Progenitor cell of endocrine pancreas (in vitro differentiated cells): ENCODE data around the gene THRB. TPM values are rescaled to one million over a fixed set of nuclear protein-coding genes. Genes with fewer than 3 reads are reported as not detected.

Experiments used
- DNase-seq: peaks from one replicate; pipeline ENCODE4 v3.0.0; 2021; ENCODE audit warnings: low spot score; ENCODE audit not compliant: unreplicated experiment
- H3K27ac Mint-ChIP-seq: 2 replicates; pipeline ENCODE4 v1.8.0; 2021; ENCODE audit warnings: mild to moderate bottlenecking, moderate library complexity, mixed read lengths
- H3K27me3 Mint-ChIP-seq: 2 replicates; pipeline ENCODE4 v1.8.0; 2021; ENCODE audit warnings: mixed read lengths
- H3K36me3 Mint-ChIP-seq: 2 replicates; pipeline ENCODE4 v1.8.0; 2022; ENCODE audit warnings: mixed read lengths; ENCODE audit not compliant: insufficient read depth
- H3K4me1 Mint-ChIP-seq: 2 replicates; pipeline ENCODE4 v1.8.0; 2021; ENCODE audit warnings: low read depth, mixed read lengths
- H3K4me3 Mint-ChIP-seq: 2 replicates; pipeline ENCODE4 v1.8.0; 2021; ENCODE audit warnings: low read depth, mild to moderate bottlenecking, moderate library complexity, mixed read lengths
- H3K9me3 Mint-ChIP-seq: 2 replicates; pipeline ENCODE4 v1.8.0; 2021; ENCODE audit warnings: low read depth, mixed read lengths
- total RNA-seq: library from RNA; stranded (reverse); gene quantifications from 2 replicates; pipeline ENCODE4 v1.2.1, GENCODE V29; 2021
- TF ChIP-seq, protein P1 (sequence below): fragments of 200-600 bp; sonication (generic); IDR thresholded peaks from one replicate; pipeline ENCODE4 v1.5.0; 2021; ENCODE audit warnings: antibody characterized with exemption, mild to moderate bottlenecking; ENCODE audit not compliant: unreplicated experiment

Gene THRB
- total RNA-seq, 1 donor from 2014 or later, result 19.7 TPM

DNA sequence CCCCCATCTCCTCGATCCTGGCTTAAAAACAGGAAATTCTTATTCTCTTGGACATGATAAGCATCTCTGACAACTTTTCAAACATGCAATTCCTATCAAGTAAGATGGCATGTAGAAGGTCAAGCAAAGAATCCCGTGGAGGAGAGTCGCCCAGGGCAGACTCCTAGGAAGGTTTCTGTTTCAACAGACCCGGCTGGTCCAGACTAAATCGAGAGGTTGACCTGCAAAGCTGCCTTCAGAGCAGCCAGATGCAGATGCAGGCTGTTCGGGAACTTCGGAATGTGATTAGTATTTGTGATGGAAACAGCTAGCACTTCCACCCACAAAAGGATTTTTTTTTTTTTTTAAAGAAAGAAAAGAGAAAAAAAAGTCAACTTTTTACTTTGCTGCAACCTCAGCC is 332.8 kb downstream of the THRB start:
- no peak for DNase-seq
- TF ChIP-seq, protein P1, sequence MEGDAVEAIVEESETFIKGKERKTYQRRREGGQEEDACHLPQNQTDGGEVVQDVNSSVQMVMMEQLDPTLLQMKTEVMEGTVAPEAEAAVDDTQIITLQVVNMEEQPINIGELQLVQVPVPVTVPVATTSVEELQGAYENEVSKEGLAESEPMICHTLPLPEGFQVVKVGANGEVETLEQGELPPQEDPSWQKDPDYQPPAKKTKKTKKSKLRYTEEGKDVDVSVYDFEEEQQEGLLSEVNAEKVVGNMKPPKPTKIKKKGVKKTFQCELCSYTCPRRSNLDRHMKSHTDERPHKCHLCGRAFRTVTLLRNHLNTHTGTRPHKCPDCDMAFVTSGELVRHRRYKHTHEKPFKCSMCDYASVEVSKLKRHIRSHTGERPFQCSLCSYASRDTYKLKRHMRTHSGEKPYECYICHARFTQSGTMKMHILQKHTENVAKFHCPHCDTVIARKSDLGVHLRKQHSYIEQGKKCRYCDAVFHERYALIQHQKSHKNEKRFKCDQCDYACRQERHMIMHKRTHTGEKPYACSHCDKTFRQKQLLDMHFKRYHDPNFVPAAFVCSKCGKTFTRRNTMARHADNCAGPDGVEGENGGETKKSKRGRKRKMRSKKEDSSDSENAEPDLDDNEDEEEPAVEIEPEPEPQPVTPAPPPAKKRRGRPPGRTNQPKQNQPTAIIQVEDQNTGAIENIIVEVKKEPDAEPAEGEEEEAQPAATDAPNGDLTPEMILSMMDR, result no peak
- H3K4me3 Mint-ChIP-seq, result no peak overlapping the region
- H3K4me1 Mint-ChIP-seq, result peaks cover 15% of the 10 kb centered on the region
- no peaks in the 10 kb centered on the region for H3K9me3 Mint-ChIP-seq
- peaks cover 2% of the 10 kb centered on the region for H3K36me3 Mint-ChIP-seq
- H3K27me3 Mint-ChIP-seq, result no peaks in the 10 kb centered on the region
- no peak overlapping the region for H3K27ac Mint-ChIP-seq

DNA sequence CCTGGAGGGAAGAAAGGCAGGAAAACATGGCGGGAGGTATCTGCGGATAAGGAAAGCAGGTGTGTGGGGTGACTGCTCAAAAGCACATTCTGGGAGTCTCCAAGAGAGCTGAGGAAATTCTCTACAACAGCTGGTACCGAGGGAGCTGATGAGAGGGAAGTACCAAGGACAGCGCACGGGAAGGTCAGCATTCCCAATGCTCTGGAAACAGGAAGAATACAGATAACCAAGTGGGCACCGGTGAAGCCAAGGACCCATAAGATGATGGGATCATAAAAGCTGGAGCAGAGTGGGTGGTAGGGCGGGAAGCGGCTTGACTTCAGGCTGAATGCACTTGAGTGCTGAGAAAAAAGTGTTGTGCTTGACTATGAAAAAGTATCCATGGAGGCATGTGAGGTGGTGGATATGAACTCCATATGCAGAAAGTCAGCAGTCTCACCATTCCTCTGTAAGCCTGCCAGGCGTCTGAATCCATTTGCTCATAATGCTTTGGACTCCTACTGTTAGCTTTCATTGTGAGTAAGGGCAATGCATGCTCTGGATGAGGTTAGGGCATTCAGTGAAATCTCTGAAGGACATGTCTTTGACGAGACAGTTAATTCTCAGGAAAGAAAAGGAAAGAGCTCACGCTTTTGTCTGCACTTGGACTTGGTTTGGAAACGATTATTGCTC is 334.1 kb downstream of the THRB start:
- Mint-ChIP-seq H3K9me3 (no peaks in the 10 kb centered on the region), H3K27me3 (no peaks in the 10 kb centered on the region), H3K4me1 (peaks cover 15% of the 10 kb centered on the region), H3K27ac (no peak overlapping the region), H3K36me3 (peaks cover 2% of the 10 kb centered on the region), H3K4me3 (no peak overlapping the region)
- peak; percentile 12 for DNase-seq
- TF ChIP-seq, protein P1, result no peak

DNA sequence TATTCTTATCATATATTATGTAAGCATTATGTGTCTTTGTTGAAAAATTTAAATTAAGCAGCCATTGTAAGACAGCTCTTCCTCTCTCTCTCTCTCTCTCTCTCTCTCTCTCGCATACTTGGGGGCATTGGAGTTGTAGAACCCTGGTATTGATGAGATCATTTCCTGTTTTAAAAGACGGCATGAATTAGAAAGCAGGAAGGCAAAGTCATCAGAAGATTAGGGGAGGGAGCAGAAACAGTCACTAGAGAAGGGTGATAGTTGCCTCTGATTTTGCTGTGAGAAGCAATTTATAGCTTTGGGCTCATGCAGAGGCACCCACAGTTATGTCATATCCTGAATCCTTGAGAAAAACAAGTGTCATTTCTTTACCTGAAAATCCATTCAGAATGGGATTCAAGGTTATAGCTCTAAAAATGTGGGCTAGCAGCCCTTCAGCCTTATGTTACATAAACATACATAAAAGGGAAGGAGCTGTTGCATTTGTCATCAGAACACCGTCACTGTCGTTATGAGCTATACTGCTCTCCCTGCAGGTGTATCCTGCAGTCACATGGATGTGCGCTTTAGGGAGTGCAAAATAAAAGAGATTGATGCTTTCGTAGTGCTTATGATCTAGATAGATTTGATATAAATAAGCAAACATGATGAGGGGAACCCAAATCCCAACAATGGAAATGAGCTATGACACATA is 335.7 kb downstream of the THRB start:
- no peaks in the 10 kb centered on the region for H3K27me3 Mint-ChIP-seq
- H3K27ac Mint-ChIP-seq, result no peak overlapping the region
- peaks cover 3% of the 10 kb centered on the region for H3K4me1 Mint-ChIP-seq
- H3K9me3 Mint-ChIP-seq, result no peaks in the 10 kb centered on the region
- TF ChIP-seq, protein P1, result no peak
- H3K4me3 Mint-ChIP-seq, result no peak overlapping the region
- peaks cover 2% of the 10 kb centered on the region for H3K36me3 Mint-ChIP-seq
- no peak for DNase-seq

DNA sequence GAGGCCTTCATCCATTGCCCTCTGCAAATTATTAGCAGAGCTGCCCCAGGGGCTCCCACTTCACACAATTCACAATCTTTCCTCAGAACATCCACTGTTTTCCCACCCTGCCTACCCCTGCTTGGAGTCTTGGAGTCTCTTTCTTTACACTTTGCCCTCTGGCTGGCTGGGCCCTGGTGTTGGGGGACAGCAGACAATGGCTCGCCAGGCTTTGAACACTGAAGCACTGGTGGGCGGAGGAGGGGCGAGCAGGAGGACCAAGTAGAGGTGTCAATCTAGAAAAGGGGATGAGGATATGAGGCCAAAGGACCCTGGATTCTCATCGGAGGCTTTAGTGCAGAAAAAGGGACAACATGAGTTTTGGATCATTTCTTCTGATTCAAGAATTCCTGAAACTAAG is 337.5 kb downstream of the THRB start:
- Mint-ChIP-seq H3K4me3 (no peak overlapping the region), H3K4me1 (no peaks in the 10 kb centered on the region), H3K27me3 (no peaks in the 10 kb centered on the region), H3K9me3 (no peaks in the 10 kb centered on the region), H3K36me3 (no peaks in the 10 kb centered on the region), H3K27ac (no peak overlapping the region)
- no peak for DNase-seq
- TF ChIP-seq, protein P1, result no peak

DNA sequence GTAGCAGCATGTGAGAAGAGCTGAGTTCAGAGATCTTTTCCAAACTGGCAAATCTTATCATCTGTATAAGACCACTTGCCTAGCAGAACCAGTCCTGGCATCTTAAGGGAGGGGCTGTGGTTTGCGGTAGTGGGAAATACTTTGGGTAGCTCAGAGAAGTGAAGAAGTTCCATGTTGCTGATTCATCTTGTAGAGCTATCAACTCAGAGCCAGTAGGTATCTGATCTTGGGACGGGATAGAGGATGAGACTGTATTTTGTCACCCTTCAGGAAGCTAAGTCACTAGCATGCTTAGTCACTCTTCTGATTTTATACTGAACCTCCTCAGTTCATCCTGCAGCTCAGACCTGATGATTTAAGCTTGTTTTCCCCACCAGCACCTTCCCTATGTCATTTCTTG is 338.2 kb downstream of the THRB start:
- DNase-seq, result no peak
- H3K36me3 Mint-ChIP-seq, result no peaks in the 10 kb centered on the region
- no peak overlapping the region for H3K27ac Mint-ChIP-seq
- TF ChIP-seq, protein P1, result no peak
- no peaks in the 10 kb centered on the region for H3K4me1 Mint-ChIP-seq
- H3K27me3 Mint-ChIP-seq, result no peaks in the 10 kb centered on the region
- no peaks in the 10 kb centered on the region for H3K9me3 Mint-ChIP-seq
- no peak overlapping the region for H3K4me3 Mint-ChIP-seq
